Transverse colon (tissue), 4 donors: Measurements from ENCODE around the gene WDR72.

Experiments used
- EP300 ChIP-seq: sonication (generic); formaldehyde crosslinking; IDR thresholded peaks from one replicate; pipeline ENCODE4 v1.6.1; 2017; ENCODE audit warnings: antibody characterized with exemption, low read depth
- POLR2A ChIP-seq: fragments of 450-650 bp; IDR thresholded peaks from one replicate; pipeline ENCODE4 v1.6.1; 2016; ENCODE audit warnings: antibody characterized with exemption, mild to moderate bottlenecking, moderate library complexity
- POLR2AphosphoS5 ChIP-seq, 3 donors: sonication (generic); formaldehyde crosslinking; IDR thresholded peaks; one replicate each; pipeline ENCODE4 v1.6.1; 2016; ENCODE audit warnings: antibody characterized with exemption in 3 of 3
- TF ChIP-seq, protein P1 (sequence below), 5 experiments: fragments of 200-600 bp in 3 of 5; fragments of 450-650 bp in 2 of 5; sonication (generic) in 3 of 5; IDR thresholded peaks; 1 replicate in 2 of 5; 2 replicates in 3 of 5; pipeline ENCODE4 v1.5.1; 2016 to 2017; ENCODE audit warnings: antibody characterized with exemption in 5 of 5, inconsistent platforms in 3 of 5, mild to moderate bottlenecking in 2 of 5, moderate library complexity in 1 of 5

DNA sequence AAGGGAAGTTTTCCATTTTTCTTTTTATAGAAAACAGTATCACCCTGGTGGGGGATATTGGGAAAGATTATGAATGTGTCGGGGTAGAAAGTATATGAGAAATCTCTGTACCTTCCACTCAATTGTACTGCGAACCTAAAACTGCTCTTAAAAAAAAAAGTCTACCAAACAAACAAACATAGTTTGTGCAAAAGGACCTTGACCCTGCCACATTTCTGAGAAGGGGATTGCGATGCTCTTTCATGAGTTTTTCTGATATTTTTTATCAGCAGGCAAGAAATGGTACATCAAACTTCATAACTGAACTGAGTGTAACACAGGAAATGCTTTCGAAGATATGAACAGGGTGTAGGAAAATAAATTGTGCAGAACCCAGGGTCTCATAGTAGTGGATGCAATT lies 286.0 kb downstream of the WDR72 start:
- TF ChIP-seq EP300 (no peak), POLR2AphosphoS5 (IDR thresholded peaks at IDR 0.05) (no peak), POLR2A (no peak)
- TF ChIP-seq, protein P1, sequence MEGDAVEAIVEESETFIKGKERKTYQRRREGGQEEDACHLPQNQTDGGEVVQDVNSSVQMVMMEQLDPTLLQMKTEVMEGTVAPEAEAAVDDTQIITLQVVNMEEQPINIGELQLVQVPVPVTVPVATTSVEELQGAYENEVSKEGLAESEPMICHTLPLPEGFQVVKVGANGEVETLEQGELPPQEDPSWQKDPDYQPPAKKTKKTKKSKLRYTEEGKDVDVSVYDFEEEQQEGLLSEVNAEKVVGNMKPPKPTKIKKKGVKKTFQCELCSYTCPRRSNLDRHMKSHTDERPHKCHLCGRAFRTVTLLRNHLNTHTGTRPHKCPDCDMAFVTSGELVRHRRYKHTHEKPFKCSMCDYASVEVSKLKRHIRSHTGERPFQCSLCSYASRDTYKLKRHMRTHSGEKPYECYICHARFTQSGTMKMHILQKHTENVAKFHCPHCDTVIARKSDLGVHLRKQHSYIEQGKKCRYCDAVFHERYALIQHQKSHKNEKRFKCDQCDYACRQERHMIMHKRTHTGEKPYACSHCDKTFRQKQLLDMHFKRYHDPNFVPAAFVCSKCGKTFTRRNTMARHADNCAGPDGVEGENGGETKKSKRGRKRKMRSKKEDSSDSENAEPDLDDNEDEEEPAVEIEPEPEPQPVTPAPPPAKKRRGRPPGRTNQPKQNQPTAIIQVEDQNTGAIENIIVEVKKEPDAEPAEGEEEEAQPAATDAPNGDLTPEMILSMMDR (IDR thresholded peaks at IDR 0.05) = no peak
